Muscle of arm (tissue), 14 donors: ENCODE results near the gene SLC16A2. TPM values are rescaled to one million over a fixed set of nuclear protein-coding genes. Genes with fewer than 3 reads are reported as not detected.

Experiments
- DNase-seq: peaks from one replicate; pipeline ENCODE4 v3.0.0-alpha.2; 2013
- long read RNA-seq, 11 donors: transcript quantifications; one replicate each; lab custom pipeline, GENCODE V29; 2026
- polyA plus RNA-seq, 12 donors: library from polyadenylated mRNA; unstranded; fragments of 120-200 nt; gene quantifications; one replicate each; pipeline ENCODE4 v1.2.1, GENCODE V29; 2013; ENCODE audit not compliant: insufficient read length in 12 of 12

Gene SLC16A2
- polyA plus RNA-seq: 10 to 100 TPM in 11 of 12 donors, not detected in 1; 36.7 to 62.9 (median 49.9) TPM
- long read RNA-seq, donor 1, full-length matches to known transcripts: 2 of 8 reads
- long read RNA-seq, donor 1, partial matches to known transcripts: 6 of 8 reads
- long read RNA-seq, donor 1, other reads (novel, unspliced or antisense): 0 of 8 reads
- long read RNA-seq, donor 2, full-length matches to known transcripts: 26 of 82 reads
- long read RNA-seq, donor 2, partial matches to known transcripts: 56 of 82 reads
- long read RNA-seq, donor 2, other reads (novel, unspliced or antisense): 0 of 82 reads
- long read RNA-seq, donor 3, full-length matches to known transcripts: 9 of 40 reads
- long read RNA-seq, donor 3, partial matches to known transcripts: 31 of 40 reads
- long read RNA-seq, donor 3, other reads (novel, unspliced or antisense): 0 of 40 reads
- long read RNA-seq, donor 4, full-length matches to known transcripts: 7 of 35 reads
- long read RNA-seq, donor 4, partial matches to known transcripts: 28 of 35 reads
- long read RNA-seq, donor 4, other reads (novel, unspliced or antisense): 0 of 35 reads
- long read RNA-seq, donor 5, full-length matches to known transcripts: 33 of 96 reads
- long read RNA-seq, donor 5, partial matches to known transcripts: 63 of 96 reads
- long read RNA-seq, donor 5, other reads (novel, unspliced or antisense): 0 of 96 reads
- long read RNA-seq, donor 6, full-length matches to known transcripts: 5 of 21 reads
- long read RNA-seq, donor 6, partial matches to known transcripts: 16 of 21 reads
- long read RNA-seq, donor 6, other reads (novel, unspliced or antisense): 0 of 21 reads
- long read RNA-seq, donor 7, full-length matches to known transcripts: 8 of 28 reads
- long read RNA-seq, donor 7, partial matches to known transcripts: 20 of 28 reads
- long read RNA-seq, donor 7, other reads (novel, unspliced or antisense): 0 of 28 reads
- long read RNA-seq, donor 8, full-length matches to known transcripts: 28 of 134 reads
- long read RNA-seq, donor 8, partial matches to known transcripts: 106 of 134 reads
- long read RNA-seq, donor 8, other reads (novel, unspliced or antisense): 0 of 134 reads
- long read RNA-seq, donor 9, full-length matches to known transcripts: 5 of 28 reads
- long read RNA-seq, donor 9, partial matches to known transcripts: 23 of 28 reads
- long read RNA-seq, donor 9, other reads (novel, unspliced or antisense): 0 of 28 reads
- long read RNA-seq, donor 10, full-length matches to known transcripts: 15 of 43 reads
- long read RNA-seq, donor 10, partial matches to known transcripts: 28 of 43 reads
- long read RNA-seq, donor 10, other reads (novel, unspliced or antisense): 0 of 43 reads
- long read RNA-seq, donor 11, full-length matches to known transcripts: 10 of 90 reads
- long read RNA-seq, donor 11, partial matches to known transcripts: 80 of 90 reads
- long read RNA-seq, donor 11, other reads (novel, unspliced or antisense): 0 of 90 reads

- DNase-seq: peak; percentile 80
These were observed at the start of gene SLC16A2 for GRCh38 chrX:74421036-74421739. Gene SLC16A2 (plus strand): TSS chrX:74421493. CDS start chrX:74421638, 145 bp downstream.

GRCh38 chrX:74372272-74372671, 49.0 kb upstream of the SLC16A2 start:
- DNase-seq: no peak

GRCh38 chrX:74377282-74377681, 44.0 kb upstream of the SLC16A2 start:
- no peak for DNase-seq

- peak; percentile 15 for DNase-seq
These were observed 38.7 kb upstream of the SLC16A2 start for GRCh38 chrX:74382613-74383012.

- peak; percentile 14 for DNase-seq
These were observed 37.7 kb upstream of the SLC16A2 start for GRCh38 chrX:74383611-74384010.

GRCh38 chrX:74389016-74389722, 32.1 kb upstream of the SLC16A2 start:
- DNase-seq: no peak

GRCh38 chrX:74395556-74395955, 25.7 kb upstream of the SLC16A2 start:
- DNase-seq: no peak

GRCh38 chrX:74405973-74406489, 15.3 kb upstream of the SLC16A2 start:
- DNase-seq: no peak

- DNase-seq: no peak
These were observed 13.0 kb upstream of the SLC16A2 start for GRCh38 chrX:74408304-74408703.

- no peak for DNase-seq
These were observed 1.5 kb upstream of the SLC16A2 start for GRCh38 chrX:74419864-74420195.

- DNase-seq: peak; percentile 49
These were observed 877 bp upstream of the SLC16A2 start for GRCh38 chrX:74420196-74421035.

GRCh38 chrX:74421740-74422352, 553 bp downstream of the SLC16A2 start:
- no peak for DNase-seq

- peak; percentile 51 for DNase-seq
These were observed 1.4 kb downstream of the SLC16A2 start for GRCh38 chrX:74422576-74423288.

GRCh38 chrX:74423289-74423998, 2.2 kb downstream of the SLC16A2 start:
- no peak for DNase-seq

- DNase-seq: no peak
These were observed 4.8 kb downstream of the SLC16A2 start for GRCh38 chrX:74426071-74426470.

- DNase-seq: no peak
These were observed 5.3 kb downstream of the SLC16A2 start for GRCh38 chrX:74426615-74427014.

- DNase-seq: no peak
These were observed 10.5 kb downstream of the SLC16A2 start for GRCh38 chrX:74431797-74432196.
